C4-2B (cell line): ENCODE results near the gene PFKL.

Source experiments
- H3K27ac ChIP-seq: fragments of 450-650 bp; 2 replicates; pipeline ENCODE4 v1.5.1; 2017
- ZFX ChIP-seq: fragments of 450-650 bp; IDR thresholded peaks from 2 replicates; pipeline ENCODE4 v1.6.1; 2017
- TF ChIP-seq, protein P1 (sequence below): fragments of 450-650 bp; conservative IDR thresholded peaks from 2 replicates; pipeline ENCODE4 v1.5.1; 2017; ENCODE audit warnings: mild to moderate bottlenecking

Gene PFKL

GRCh38 chr21:44260791-44261631 lies 38.8 kb upstream of the PFKL start:
- no peak for TF ChIP-seq ZFX
- TF ChIP-seq, protein P1, sequence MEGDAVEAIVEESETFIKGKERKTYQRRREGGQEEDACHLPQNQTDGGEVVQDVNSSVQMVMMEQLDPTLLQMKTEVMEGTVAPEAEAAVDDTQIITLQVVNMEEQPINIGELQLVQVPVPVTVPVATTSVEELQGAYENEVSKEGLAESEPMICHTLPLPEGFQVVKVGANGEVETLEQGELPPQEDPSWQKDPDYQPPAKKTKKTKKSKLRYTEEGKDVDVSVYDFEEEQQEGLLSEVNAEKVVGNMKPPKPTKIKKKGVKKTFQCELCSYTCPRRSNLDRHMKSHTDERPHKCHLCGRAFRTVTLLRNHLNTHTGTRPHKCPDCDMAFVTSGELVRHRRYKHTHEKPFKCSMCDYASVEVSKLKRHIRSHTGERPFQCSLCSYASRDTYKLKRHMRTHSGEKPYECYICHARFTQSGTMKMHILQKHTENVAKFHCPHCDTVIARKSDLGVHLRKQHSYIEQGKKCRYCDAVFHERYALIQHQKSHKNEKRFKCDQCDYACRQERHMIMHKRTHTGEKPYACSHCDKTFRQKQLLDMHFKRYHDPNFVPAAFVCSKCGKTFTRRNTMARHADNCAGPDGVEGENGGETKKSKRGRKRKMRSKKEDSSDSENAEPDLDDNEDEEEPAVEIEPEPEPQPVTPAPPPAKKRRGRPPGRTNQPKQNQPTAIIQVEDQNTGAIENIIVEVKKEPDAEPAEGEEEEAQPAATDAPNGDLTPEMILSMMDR = no peak
- H3K27ac ChIP-seq = no peak overlapping the region

DNA sequence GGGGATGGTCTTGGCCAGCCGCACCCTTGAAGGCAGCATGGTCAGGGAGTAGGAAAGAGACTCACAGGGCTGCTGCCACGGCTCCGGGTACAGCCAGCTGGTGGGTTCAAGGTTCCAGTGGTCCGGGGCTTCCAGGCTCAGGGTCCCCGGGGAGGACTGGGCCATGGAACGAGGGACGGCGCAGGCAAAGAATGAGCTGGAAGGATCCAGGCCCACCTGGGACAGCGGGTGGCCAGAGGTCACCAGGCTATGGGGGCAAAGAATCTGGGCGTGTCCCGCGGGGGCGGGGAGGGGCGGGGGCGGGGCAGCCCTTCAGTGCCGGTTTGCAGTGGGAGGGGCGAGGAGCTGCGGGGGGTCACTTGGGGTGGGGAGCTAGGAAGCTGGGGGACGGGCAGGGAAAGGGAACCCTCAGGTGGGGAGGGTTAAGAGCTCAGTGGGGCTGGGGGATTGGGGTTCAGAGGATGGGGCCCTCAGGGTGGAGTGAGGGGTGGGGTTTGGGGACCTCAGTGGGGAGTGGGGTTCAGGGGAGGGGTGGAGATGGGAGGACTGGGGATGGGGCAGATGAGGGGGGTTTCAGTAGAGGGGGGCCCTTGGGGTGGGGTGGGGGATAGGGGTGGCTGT lies 38.1 kb upstream of the PFKL start, which contains the start of gene DNMT3L:
TSS of gene DNMT3L (minus strand) at position 223 of the 621 bp plus-strand sequence. CDS start 638 bp downstream, outside the sequence.
- TF ChIP-seq, protein P1 = no peak
- no peak for TF ChIP-seq ZFX
- no peak within 1 kb of the TSS for H3K27ac ChIP-seq

DNA sequence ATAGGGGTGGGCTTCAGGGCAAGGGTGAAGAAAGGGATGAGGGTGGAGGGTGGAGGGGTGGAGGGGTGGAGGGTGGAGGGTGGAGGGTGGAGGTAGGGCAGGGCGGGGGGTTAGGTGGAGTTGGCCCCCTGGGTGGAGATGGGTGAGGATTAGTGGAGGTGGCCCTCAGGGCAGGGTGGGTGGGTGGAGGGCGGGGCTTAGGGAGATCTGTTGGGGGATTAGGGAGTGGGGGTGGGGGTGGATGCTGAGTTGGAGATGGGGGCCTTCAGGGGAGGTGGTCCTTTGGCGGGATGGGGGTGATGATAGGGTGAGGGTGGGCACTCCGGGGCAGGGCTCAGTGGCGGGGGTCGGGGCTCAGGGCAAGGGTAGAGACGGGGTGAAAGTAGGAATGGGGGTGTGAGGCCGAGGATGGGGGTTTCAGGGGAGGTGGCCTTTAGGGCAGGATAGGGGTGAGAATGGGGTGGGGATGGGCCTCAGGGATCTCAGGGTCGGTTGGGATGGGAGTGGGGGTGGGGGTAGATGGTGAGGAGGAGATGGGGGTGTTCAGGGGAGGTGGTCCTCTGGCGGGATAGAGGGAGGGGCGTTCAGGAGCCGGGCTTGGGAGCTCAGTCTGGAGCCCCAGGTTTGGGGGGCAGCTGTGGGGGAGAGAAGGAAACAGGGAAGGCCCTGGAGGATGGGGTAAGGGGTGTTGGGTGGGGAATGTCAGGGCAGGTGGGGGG lies 37.4 kb upstream of the PFKL start:
- TF ChIP-seq, protein P1 = no peak
- no peak for TF ChIP-seq ZFX
- no peak overlapping the region for H3K27ac ChIP-seq

DNA sequence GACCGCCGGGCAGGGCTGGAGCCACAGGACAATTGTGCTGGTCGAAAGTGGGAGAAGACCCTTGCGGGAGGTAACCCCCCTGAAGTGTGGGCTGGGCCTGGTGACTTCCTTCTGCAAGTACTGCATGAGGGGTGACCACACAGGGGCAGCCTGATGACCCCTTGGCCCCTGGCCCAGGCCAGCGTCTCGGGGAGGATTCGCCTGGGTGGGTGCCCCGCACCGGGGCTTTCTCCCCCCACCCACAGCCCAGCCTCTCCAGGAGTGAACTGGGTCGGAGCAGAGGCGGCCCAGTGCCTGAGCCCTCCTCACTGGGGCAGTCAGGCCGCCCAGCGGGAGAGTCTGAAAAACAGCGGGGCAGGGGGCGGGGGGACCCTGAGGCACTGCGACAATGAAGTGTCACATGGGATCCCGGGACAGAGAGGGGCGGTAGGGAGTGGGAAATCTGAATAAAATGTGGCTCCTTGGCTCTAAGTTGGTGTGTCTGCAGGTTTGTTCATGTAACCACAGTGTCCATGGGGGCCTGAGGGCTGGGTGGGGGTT lies 36.6 kb upstream of the PFKL start:
- no peak overlapping the region for H3K27ac ChIP-seq
- TF ChIP-seq ZFX = no peak
- TF ChIP-seq, protein P1 = no peak

DNA sequence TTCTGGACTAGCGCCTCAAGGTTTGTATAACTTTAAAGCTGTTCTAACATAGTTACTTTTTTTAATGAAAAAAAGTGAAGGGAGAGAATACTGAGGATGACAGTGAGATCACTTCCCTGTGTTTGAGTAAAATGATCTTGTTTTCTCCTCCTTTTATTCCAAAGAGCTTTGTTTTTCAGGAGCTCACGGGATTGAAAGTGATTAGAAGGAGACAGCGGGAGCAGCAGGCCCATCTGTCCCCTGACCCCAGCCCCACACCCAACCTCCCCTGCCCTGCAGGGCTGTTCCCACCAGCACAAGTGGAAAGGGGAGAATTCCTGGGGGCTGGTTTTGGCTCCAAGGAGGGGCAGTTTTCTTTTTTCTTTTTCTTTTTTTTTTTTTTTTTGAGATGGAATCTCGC lies 36.1 kb upstream of the PFKL start:
- no peak overlapping the region for H3K27ac ChIP-seq

DNA sequence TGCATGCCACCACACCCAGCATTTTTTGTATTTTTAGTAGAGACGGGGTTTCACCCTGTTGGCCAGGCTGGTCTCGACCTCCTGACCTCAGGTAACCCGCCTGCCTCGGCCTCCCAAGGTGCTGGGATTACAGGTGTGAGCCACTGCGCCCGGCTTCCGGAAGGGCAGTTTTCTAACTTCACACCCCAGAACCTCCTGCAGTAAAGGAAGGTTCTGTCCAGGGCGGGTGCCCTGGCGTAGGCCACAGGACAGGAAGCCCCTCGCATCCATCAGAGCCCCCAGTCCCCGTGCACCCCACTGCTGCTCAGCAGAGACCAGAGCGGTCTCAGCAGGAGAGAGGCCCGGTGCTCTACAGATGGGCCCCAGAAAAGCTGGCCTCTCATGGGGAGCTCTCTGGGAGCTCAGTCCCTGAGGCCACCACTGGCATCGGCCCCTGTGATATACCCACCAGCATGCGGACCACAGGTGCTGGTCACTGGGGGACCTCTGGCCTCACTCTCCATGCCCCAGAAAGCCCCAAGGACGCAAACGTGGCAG lies 34.1 kb upstream of the PFKL start:
- TF ChIP-seq, protein P1 = no peak
- no peak for TF ChIP-seq ZFX
- H3K27ac ChIP-seq = no peak overlapping the region

More for the DNA sequence above, 36.1 kb upstream of the PFKL start:
- TF ChIP-seq, protein P1 = no peak
